Panc1 (cell line): Measurements from ENCODE around the gene VPS51. TPM values are rescaled to one million over a fixed set of nuclear protein-coding genes. Genes with fewer than 3 reads are reported as not detected.

Source experiments
- ATAC-seq: fragments of 200-7000 bp; cut with Tn5 transposase; 2 replicates; pipeline ENCODE4 v1.9.1; 2020; ENCODE audit warnings: mild to moderate bottlenecking, moderate library complexity
- BruUV-seq: library from RNA; stranded (reverse); fragments of 400-500 nt; replicated peaks from 2 replicates; lab custom pipeline; 2021; lab: Mats Ljungman, UMichigan
- CTCF ChIA-PET: fragments of 300-600 bp; sonication (Branson Sonifier 250); formaldehyde crosslinking; loops from one replicate; lab custom pipeline; 2022; ENCODE audit warnings: antibody characterized with exemption; lab: Charles Lee
- POLR2A ChIA-PET: fragments of 300-600 bp; sonication (Branson Sonifier 250); formaldehyde crosslinking; loops from one replicate; lab custom pipeline; 2022; ENCODE audit warnings: antibody characterized with exemption; lab: Charles Lee
- DNase-seq: peaks from one replicate; pipeline ENCODE4 v3.0.0-alpha.2; 2010; ENCODE audit warnings: low read depth, low spot score
- H3K27ac ChIP-seq: 2 replicates; pipeline ENCODE4 v1.5.1; 2011; ENCODE audit warnings: mild to moderate bottlenecking, low read length, inconsistent platforms
- H3K27me3 ChIP-seq: fragments of 200-500 bp; sonication (Bioruptor generic); 2 replicates; pipeline ENCODE4 v1.6.0; 2014; ENCODE audit warnings: low read length, inconsistent platforms; ENCODE audit not compliant: control insufficient read depth, insufficient read depth
- H3K36me3 ChIP-seq: fragments of 200-500 bp; sonication (Bioruptor generic); 2 replicates; pipeline ENCODE4 v1.5.1; 2014; ENCODE audit warnings: inconsistent platforms, mild to moderate bottlenecking, low read length, moderate library complexity; ENCODE audit not compliant: control insufficient read depth, insufficient read depth
- H3K4me1 ChIP-seq: 2 replicates; pipeline ENCODE4 v1.5.1; 2011; ENCODE audit warnings: inconsistent platforms, mild to moderate bottlenecking, low read length, moderate library complexity; ENCODE audit not compliant: control insufficient read depth, insufficient read depth
- H3K4me3 ChIP-seq, 2 experiments: 2 replicates each; pipeline ENCODE4 v1.5.1; 2011 to 2012; ENCODE audit warnings: low read depth in 2 of 2, low read length in 2 of 2, mild to moderate bottlenecking in 2 of 2, inconsistent platforms in 1 of 2, moderate library complexity in 1 of 2
- H3K9me3 ChIP-seq: fragments of 200-500 bp; sonication (Bioruptor generic); 2 replicates; pipeline ENCODE4 v1.5.1; 2014; ENCODE audit warnings: low read depth, mild to moderate bottlenecking, inconsistent platforms, low read length, moderate library complexity; ENCODE audit not compliant: control insufficient read depth, insufficient read depth
- CTCF ChIP-seq: fragments of 450-650 bp; IDR thresholded peaks from 2 replicates; pipeline ENCODE4 v1.5.1; 2017; ENCODE audit warnings: mild to moderate bottlenecking
- POLR2AphosphoS5 ChIP-seq: IDR thresholded peaks from 2 replicates; pipeline ENCODE4 v1.6.1; 2012; ENCODE audit warnings: mild to moderate bottlenecking, low read depth, low read length, moderate library complexity
- REST ChIP-seq, 2 experiments: IDR thresholded peaks; 2 replicates each; pipeline ENCODE4 v1.6.1; 2011 to 2012; ENCODE audit warnings: low read depth in 2 of 2, control low read depth in 1 of 2, low read length in 1 of 2, mild to moderate bottlenecking in 1 of 2, moderate library complexity in 1 of 2; ENCODE audit not compliant: insufficient read depth in 1 of 2
- SIN3A ChIP-seq: IDR thresholded peaks from 2 replicates; pipeline ENCODE4 v1.6.1; 2012; ENCODE audit warnings: low read depth, mild to moderate bottlenecking, low read length, moderate library complexity, borderline replicate concordance; ENCODE audit not compliant: insufficient read depth
- TCF7L2 ChIP-seq: IDR thresholded peaks from 2 replicates; pipeline ENCODE4 v1.6.1; 2011; ENCODE audit warnings: mild to moderate bottlenecking, low read depth, low read length, inconsistent platforms
- in situ Hi-C: cut with HindIII; loops from 2 replicates; pipeline ENCODE4 v1.10.0; 2016; ENCODE audit warnings: low sequenced_read_pairs, low pct_unique_long_range_greater_than_20kb
- intact Hi-C: fragments of 100-400 bp; cut with micrococcal nuclease; formaldehyde crosslinking; loops from one replicate; pipeline ENCODE4 v1.10.0; 2022; ENCODE audit not compliant: unreplicated experiment
- total RNA-seq: library from RNA; stranded (reverse); gene quantifications from one replicate; pipeline ENCODE4 v1.2.1, GENCODE V29; 2021; ENCODE audit not compliant: unreplicated experiment

VPS51 gene
- total RNA-seq, 1 experiment from 2014 or later: 101 TPM

GRCh38 chr11:65157336-65157735 lies 61.3 kb downstream of the VPS51 start:
- ChIA-PET POLR2A (interaction anchor here (0.6 to 0.7 kb wide), 3 partner anchors 8 to 62 kb away, joined by 4 to 12 read pairs (median 10); no protein-coding TSS in a partner anchor), CTCF (interaction anchor here (0.6 kb wide), 1 partner anchor 130 kb away, joined by 3 read pairs; the partner anchor contains the start of gene SNX15)
- Histone ChIP-seq H3K27ac (no peak overlapping the region), H3K4me1 (no peaks in the 10 kb centered on the region), H3K9me3 (no peaks in the 10 kb centered on the region), H3K4me3 (no peak overlapping the region), H3K27me3 (no peaks in the 10 kb centered on the region), H3K36me3 (no peaks in the 10 kb centered on the region)
- intact Hi-C loops (no loop called here), in situ Hi-C loops (no loop called here)
- DNase-seq (no peak), ATAC-seq (no peak)
- TF ChIP-seq POLR2AphosphoS5: no peak
- TF ChIP-seq CTCF: no peak
- no peak for TF ChIP-seq TCF7L2
- TF ChIP-seq REST (IDR thresholded peaks at IDR 0.05; ENCODE audit: insufficient read depth in 1 of 2, low read depth in 2 of 2, low read length in 1 of 2): no peak
- no peak for TF ChIP-seq SIN3A
- no TSS peak for BruUV-seq

- in situ Hi-C loops: no loop called here
- BruUV-seq: no TSS peak
- CTCF ChIA-PET: interaction anchor here (0.7 kb wide), 1 partner anchor 171 kb away, joined by 4 read pairs; no protein-coding TSS in a partner anchor
- no peak overlapping the region for H3K4me3 ChIP-seq
- H3K36me3 ChIP-seq: no peaks in the 10 kb centered on the region
- TF ChIP-seq CTCF: no peak
- no peak for TF ChIP-seq REST (IDR thresholded peaks at IDR 0.05; ENCODE audit: insufficient read depth in 1 of 2, low read depth in 2 of 2, low read length in 1 of 2)
- no peak for TF ChIP-seq SIN3A
- TF ChIP-seq TCF7L2: no peak
- TF ChIP-seq POLR2AphosphoS5: no peak
- ATAC-seq: no peak
- no peaks in the 10 kb centered on the region for H3K9me3 ChIP-seq
- H3K27me3 ChIP-seq: no peaks in the 10 kb centered on the region
- intact Hi-C loops: no loop called here
- POLR2A ChIA-PET: no interaction called here
- no peak overlapping the region for H3K27ac ChIP-seq
- DNase-seq: no peak
- no peaks in the 10 kb centered on the region for H3K4me1 ChIP-seq
Measured at GRCh38 chr11:65159012-65159411, 63.0 kb downstream of the VPS51 start.
